ENCODE results near the gene KISS1.

Gene KISS1

GRCh38 chr1:204216880-204217647, 20.8 kb upstream of the KISS1 start:
- no peak for DNase-seq

- no peak for DNase-seq
Measured at GRCh38 chr1:204216236-204216635, 19.9 kb upstream of the KISS1 start.

GRCh38 chr1:204213668-204214662, 17.7 kb upstream of the KISS1 start, which contains the start of gene GOLT1A:
TSS of gene GOLT1A (minus strand) at chr1:204213988. CDS start at chr1:204213906, 82 bp downstream.
- DNase-seq, result peak; percentile 28

- no peak for DNase-seq
Measured at GRCh38 chr1:204212715-204213114, 16.4 kb upstream of the KISS1 start.

- no peak for DNase-seq
Measured at GRCh38 chr1:204211046-204211445, 14.8 kb upstream of the KISS1 start.

GRCh38 chr1:204207136-204207616, 10.9 kb upstream of the KISS1 start:
- DNase-seq, result peak; percentile 40

GRCh38 chr1:204206121-204206520, 9.8 kb upstream of the KISS1 start:
- no peak for DNase-seq

GRCh38 chr1:204205486-204205885, 9.2 kb upstream of the KISS1 start:
- DNase-seq, result no peak

- DNase-seq, result no peak
Measured at GRCh38 chr1:204204944-204205343, 8.7 kb upstream of the KISS1 start.

- DNase-seq, result no peak
Measured at GRCh38 chr1:204203206-204203767, 7.0 kb upstream of the KISS1 start.

GRCh38 chr1:204202481-204202880, 6.2 kb upstream of the KISS1 start:
- DNase-seq, result no peak

GRCh38 chr1:204201348-204202040, 5.2 kb upstream of the KISS1 start:
- no peak for DNase-seq

GRCh38 chr1:204199579-204199978, 3.3 kb upstream of the KISS1 start:
- no peak for DNase-seq

GRCh38 chr1:204198348-204199340, 2.4 kb upstream of the KISS1 start:
- DNase-seq, result no peak

GRCh38 chr1:204197068-204197467, 777 bp upstream of the KISS1 start:
- no peak for DNase-seq

- no peak for DNase-seq
Measured at GRCh38 chr1:204194771-204195170, 1.5 kb downstream of the KISS1 start.

GRCh38 chr1:204194080-204194479, 2.2 kb downstream of the KISS1 start:
- DNase-seq, result no peak

- DNase-seq, result no peak
Measured at GRCh38 chr1:204192589-204193352, 3.5 kb downstream of the KISS1 start.

- DNase-seq, result no peak
Measured at GRCh38 chr1:204192046-204192445, 4.2 kb downstream of the KISS1 start.

- no peak for DNase-seq
Measured at GRCh38 chr1:204191456-204191855, 4.8 kb downstream of the KISS1 start.
